Measurements from ENCODE around the gene NNMT. TPM values are rescaled to one million over a fixed set of nuclear protein-coding genes. Genes with fewer than 3 reads are reported as not detected.

NNMT gene
- polyA plus RNA-seq, 2 donors: 23.5 to 69.1 TPM

Other genes with a start within 250 kb of the NNMT start
- 1 to 10 TPM; 4.6 to 9.6 TPM for gene ZBTB16, start 236.7 kb upstream of the NNMT start, polyA plus RNA-seq
- 1 to 10 TPM; 4.1 to 5.5 TPM for gene C11orf71, start 104.1 kb downstream of the NNMT start, polyA plus RNA-seq
- 10 to 100 TPM in 1 of 2 donors, 1 to 10 TPM in 1; 4.3 to 11.4 TPM for gene RBM7, start 104.3 kb downstream of the NNMT start, polyA plus RNA-seq
- gene REXO2, start 143.1 kb downstream of the NNMT start, polyA plus RNA-seq: 10 to 100 TPM; 76.8 to 82.7 TPM

Measured in esophagus (tissue), 2 donors.